DND-41 (cell line): ENCODE results near the gene CRY2.

Experiments
- EZH2 ChIP-seq: IDR thresholded peaks from 3 replicates; pipeline ENCODE4 v1.6.1; 2012; ENCODE audit warnings: borderline replicate concordance, low read depth, mild to moderate bottlenecking, moderate library complexity, low read length, inconsistent platforms; ENCODE audit not compliant: severe bottlenecking
- TF ChIP-seq, protein P1 (sequence below): IDR thresholded peaks from 2 replicates; pipeline ENCODE4 v1.5.1; 2012; ENCODE audit warnings: borderline replicate concordance, low read length, moderate library complexity, mild to moderate bottlenecking; ENCODE audit not compliant: poor library complexity, severe bottlenecking; ENCODE audit errors: extremely low read depth

GRCh38 chr11:45881708-45882368 lies 34.6 kb downstream of the CRY2 start:
- TF ChIP-seq, protein P1, sequence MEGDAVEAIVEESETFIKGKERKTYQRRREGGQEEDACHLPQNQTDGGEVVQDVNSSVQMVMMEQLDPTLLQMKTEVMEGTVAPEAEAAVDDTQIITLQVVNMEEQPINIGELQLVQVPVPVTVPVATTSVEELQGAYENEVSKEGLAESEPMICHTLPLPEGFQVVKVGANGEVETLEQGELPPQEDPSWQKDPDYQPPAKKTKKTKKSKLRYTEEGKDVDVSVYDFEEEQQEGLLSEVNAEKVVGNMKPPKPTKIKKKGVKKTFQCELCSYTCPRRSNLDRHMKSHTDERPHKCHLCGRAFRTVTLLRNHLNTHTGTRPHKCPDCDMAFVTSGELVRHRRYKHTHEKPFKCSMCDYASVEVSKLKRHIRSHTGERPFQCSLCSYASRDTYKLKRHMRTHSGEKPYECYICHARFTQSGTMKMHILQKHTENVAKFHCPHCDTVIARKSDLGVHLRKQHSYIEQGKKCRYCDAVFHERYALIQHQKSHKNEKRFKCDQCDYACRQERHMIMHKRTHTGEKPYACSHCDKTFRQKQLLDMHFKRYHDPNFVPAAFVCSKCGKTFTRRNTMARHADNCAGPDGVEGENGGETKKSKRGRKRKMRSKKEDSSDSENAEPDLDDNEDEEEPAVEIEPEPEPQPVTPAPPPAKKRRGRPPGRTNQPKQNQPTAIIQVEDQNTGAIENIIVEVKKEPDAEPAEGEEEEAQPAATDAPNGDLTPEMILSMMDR: no peak
- no peak for TF ChIP-seq EZH2
